KMS-11 (cell line): ENCODE measurements around the gene B3GNT5.

Experiments used
- H2AFZ ChIP-seq: fragments of 200-600 bp; sonication (generic); 2 replicates; pipeline ENCODE4 v1.6.1; 2016; ENCODE audit warnings: antibody characterized with exemption, mixed run types, low read depth
- H3K27ac ChIP-seq: fragments of 200-600 bp; sonication (generic); 2 replicates; pipeline ENCODE4 v1.6.1; 2016; ENCODE audit warnings: mild to moderate bottlenecking, mixed run types
- H3K27me3 ChIP-seq: fragments of 200-600 bp; sonication (generic); 2 replicates; pipeline ENCODE4 v1.6.1; 2017; ENCODE audit warnings: mild to moderate bottlenecking, low read depth, mixed run types, moderate library complexity; ENCODE audit not compliant: insufficient read depth
- H3K36me3 ChIP-seq: fragments of 200-600 bp; sonication (generic); 2 replicates; pipeline ENCODE4 v1.6.1; 2017; ENCODE audit warnings: mild to moderate bottlenecking, mixed run types; ENCODE audit not compliant: insufficient read depth
- H3K4me1 ChIP-seq: fragments of 200-600 bp; sonication (generic); 2 replicates; pipeline ENCODE4 v1.6.1; 2016; ENCODE audit warnings: mild to moderate bottlenecking, low read depth, mixed run types; ENCODE audit not compliant: poor library complexity, severe bottlenecking
- H3K4me2 ChIP-seq: fragments of 200-600 bp; sonication (generic); 2 replicates; pipeline ENCODE4 v1.7.0; 2016; ENCODE audit warnings: mild to moderate bottlenecking, mixed run types
- H3K4me3 ChIP-seq: fragments of 200-600 bp; sonication (generic); IDR thresholded peaks from 2 replicates; pipeline ENCODE4 v1.6.1; 2017; ENCODE audit warnings: low read depth, low read length, mixed read lengths; ENCODE audit not compliant: insufficient read depth
- H3K79me2 ChIP-seq: fragments of 200-600 bp; sonication (generic); 2 replicates; pipeline ENCODE4 v1.6.1; 2016; ENCODE audit warnings: low read depth, mixed run types; ENCODE audit not compliant: insufficient read depth
- H3K9ac ChIP-seq: fragments of 200-600 bp; sonication (generic); 2 replicates; pipeline ENCODE4 v1.6.1; 2016; ENCODE audit warnings: mild to moderate bottlenecking, mixed run types
- H4K20me1 ChIP-seq: fragments of 200-600 bp; sonication (generic); 2 replicates; pipeline ENCODE4 v1.6.1; 2016; ENCODE audit warnings: mild to moderate bottlenecking, mixed run types; ENCODE audit not compliant: insufficient read depth
- CTCF ChIP-seq: fragments of 200-600 bp; sonication (generic); conservative IDR thresholded peaks from 2 replicates; pipeline ENCODE4 v1.6.1; 2017; ENCODE audit warnings: low read depth, mild to moderate bottlenecking, antibody characterized with exemption, low read length, moderate library complexity, mixed read lengths

B3GNT5 gene

GRCh38 chr3:183259087-183259486 is 6.0 kb downstream of the B3GNT5 start:
- Histone ChIP-seq H3K4me2 (no peak overlapping the region), H3K27me3 (no peaks in the 10 kb centered on the region), H3K36me3 (no peaks in the 10 kb centered on the region), H3K4me3 (no peak overlapping the region), H4K20me1 (no peaks in the 10 kb centered on the region), H3K27ac (no peak overlapping the region), H2AFZ (no peak overlapping the region), H3K79me2 (no peaks in the 10 kb centered on the region), H3K9ac (no peak overlapping the region), H3K4me1 (no peaks in the 10 kb centered on the region)
- no peak for TF ChIP-seq CTCF

- no peak for TF ChIP-seq CTCF
- H3K36me3 ChIP-seq, result no peaks in the 10 kb centered on the region
- H3K4me3 ChIP-seq, result no peak overlapping the region
- H3K79me2 ChIP-seq, result no peaks in the 10 kb centered on the region
- H2AFZ ChIP-seq, result no peak overlapping the region
- no peaks in the 10 kb centered on the region for H3K4me1 ChIP-seq
- no peaks in the 10 kb centered on the region for H4K20me1 ChIP-seq
- H3K27ac ChIP-seq, result no peak overlapping the region
- no peak overlapping the region for H3K4me2 ChIP-seq
- H3K9ac ChIP-seq, result no peak overlapping the region
- H3K27me3 ChIP-seq, result no peaks in the 10 kb centered on the region
Measured at GRCh38 chr3:183259621-183260020, 6.6 kb downstream of the B3GNT5 start.

- Histone ChIP-seq H3K4me3 (no peak overlapping the region), H3K4me1 (no peaks in the 10 kb centered on the region), H3K9ac (no peak overlapping the region), H3K79me2 (no peaks in the 10 kb centered on the region), H4K20me1 (no peaks in the 10 kb centered on the region), H3K27me3 (no peaks in the 10 kb centered on the region), H3K4me2 (no peak overlapping the region), H2AFZ (no peak overlapping the region), H3K36me3 (no peaks in the 10 kb centered on the region), H3K27ac (no peak overlapping the region)
- TF ChIP-seq CTCF, result no peak
Measured at GRCh38 chr3:183260167-183260904, 7.3 kb downstream of the B3GNT5 start.

- no peak overlapping the region for H3K9ac ChIP-seq
- H3K27me3 ChIP-seq, result no peaks in the 10 kb centered on the region
- no peak overlapping the region for H2AFZ ChIP-seq
- H3K36me3 ChIP-seq, result no peaks in the 10 kb centered on the region
- TF ChIP-seq CTCF, result no peak
- no peaks in the 10 kb centered on the region for H3K79me2 ChIP-seq
- H3K4me3 ChIP-seq, result no peak overlapping the region
- no peak overlapping the region for H3K27ac ChIP-seq
- no peaks in the 10 kb centered on the region for H3K4me1 ChIP-seq
- H3K4me2 ChIP-seq, result no peak overlapping the region
- H4K20me1 ChIP-seq, result no peaks in the 10 kb centered on the region
Measured at GRCh38 chr3:183261151-183261724, 8.2 kb downstream of the B3GNT5 start.
